ENCODE results near the gene GRM4. TPM values are rescaled to one million over a fixed set of nuclear protein-coding genes. Genes with fewer than 3 reads are reported as not detected.

Gene GRM4
- total and polyA plus RNA-seq, 9 of the 15 experiments (the other 6 are each of a cell fraction or from before 2014, with no cell fraction given), result 0.18 TPM; not detected in 8

DNA sequence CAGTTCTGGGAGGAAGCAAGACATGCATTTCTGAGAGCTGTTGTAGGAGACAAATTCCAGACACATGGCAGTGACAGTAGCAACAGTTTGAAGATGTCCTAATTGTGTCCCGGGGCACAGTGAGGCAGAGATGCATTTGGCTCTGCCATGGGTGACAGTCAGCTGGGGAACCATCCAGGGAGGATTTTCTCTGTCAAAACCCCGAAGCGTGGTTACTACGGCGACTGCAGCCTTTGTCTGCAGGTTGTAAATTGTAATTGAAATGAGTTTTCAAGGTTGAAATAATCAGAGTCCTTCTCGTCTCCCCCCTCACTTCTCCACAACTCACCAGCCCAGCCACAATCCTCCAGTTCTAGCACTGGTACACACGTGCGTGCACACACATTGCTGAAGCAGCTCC is 100.1 kb downstream of the GRM4 start (continued):
- TF ChIP-seq, protein P1, sequence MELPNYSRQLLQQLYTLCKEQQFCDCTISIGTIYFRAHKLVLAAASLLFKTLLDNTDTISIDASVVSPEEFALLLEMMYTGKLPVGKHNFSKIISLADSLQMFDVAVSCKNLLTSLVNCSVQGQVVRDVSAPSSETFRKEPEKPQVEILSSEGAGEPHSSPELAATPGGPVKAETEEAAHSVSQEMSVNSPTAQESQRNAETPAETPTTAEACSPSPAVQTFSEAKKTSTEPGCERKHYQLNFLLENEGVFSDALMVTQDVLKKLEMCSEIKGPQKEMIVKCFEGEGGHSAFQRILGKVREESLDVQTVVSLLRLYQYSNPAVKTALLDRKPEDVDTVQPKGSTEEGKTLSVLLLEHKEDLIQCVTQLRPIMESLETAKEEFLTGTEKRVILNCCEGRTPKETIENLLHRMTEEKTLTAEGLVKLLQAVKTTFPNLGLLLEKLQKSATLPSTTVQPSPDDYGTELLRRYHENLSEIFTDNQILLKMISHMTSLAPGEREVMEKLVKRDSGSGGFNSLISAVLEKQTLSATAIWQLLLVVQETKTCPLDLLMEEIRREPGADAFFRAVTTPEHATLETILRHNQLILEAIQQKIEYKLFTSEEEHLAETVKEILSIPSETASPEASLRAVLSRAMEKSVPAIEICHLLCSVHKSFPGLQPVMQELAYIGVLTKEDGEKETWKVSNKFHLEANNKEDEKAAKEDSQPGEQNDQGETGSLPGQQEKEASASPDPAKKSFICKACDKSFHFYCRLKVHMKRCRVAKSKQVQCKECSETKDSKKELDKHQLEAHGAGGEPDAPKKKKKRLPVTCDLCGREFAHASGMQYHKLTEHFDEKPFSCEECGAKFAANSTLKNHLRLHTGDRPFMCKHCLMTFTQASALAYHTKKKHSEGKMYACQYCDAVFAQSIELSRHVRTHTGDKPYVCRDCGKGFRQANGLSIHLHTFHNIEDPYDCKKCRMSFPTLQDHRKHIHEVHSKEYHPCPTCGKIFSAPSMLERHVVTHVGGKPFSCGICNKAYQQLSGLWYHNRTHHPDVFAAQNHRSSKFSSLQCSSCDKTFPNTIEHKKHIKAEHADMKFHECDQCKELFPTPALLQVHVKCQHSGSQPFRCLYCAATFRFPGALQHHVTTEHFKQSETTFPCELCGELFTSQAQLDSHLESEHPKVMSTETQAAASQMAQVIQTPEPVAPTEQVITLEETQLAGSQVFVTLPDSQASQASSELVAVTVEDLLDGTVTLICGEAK (IDR thresholded peaks at IDR 0.05), result no peak
- TF ChIP-seq, protein P1 (CRISPR knock-in tag; IDR thresholded peaks at IDR 0.05), result no peak
- TF ChIP-seq DNMT1 (IDR thresholded peaks at IDR 0.05), result no peak
- TF ChIP-seq, protein P2, sequence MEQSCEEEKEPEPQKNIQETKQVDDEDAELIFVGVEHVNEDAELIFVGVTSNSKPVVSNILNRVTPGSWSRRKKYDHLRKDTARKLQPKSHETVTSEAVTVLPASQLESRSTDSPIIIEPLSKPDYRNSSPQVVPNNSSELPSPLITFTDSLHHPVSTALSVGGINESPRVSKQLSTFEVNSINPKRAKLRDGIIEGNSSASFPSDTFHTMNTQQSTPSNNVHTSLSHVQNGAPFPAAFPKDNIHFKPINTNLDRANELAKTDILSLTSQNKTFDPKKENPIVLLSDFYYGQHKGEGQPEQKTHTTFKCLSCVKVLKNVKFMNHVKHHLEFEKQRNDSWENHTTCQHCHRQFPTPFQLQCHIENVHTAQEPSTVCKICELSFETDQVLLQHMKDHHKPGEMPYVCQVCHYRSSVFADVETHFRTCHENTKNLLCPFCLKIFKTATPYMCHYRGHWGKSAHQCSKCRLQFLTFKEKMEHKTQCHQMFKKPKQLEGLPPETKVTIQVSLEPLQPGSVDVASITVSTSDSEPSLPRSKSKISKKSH (CRISPR knock-in tag; IDR thresholded peaks at IDR 0.05), result no peak
- TF ChIP-seq MYBL2 (IDR thresholded peaks at IDR 0.05; ENCODE audit: low read depth), result no peak
- TF ChIP-seq MYBL2 (CRISPR knock-in tag; IDR thresholded peaks at IDR 0.05; ENCODE audit: borderline replicate concordance), result no peak
- TF ChIP-seq ZC3H4 (CRISPR knock-in tag; IDR thresholded peaks at IDR 0.05; ENCODE audit: borderline replicate concordance), result no peak
- TF ChIP-seq, protein P3, sequence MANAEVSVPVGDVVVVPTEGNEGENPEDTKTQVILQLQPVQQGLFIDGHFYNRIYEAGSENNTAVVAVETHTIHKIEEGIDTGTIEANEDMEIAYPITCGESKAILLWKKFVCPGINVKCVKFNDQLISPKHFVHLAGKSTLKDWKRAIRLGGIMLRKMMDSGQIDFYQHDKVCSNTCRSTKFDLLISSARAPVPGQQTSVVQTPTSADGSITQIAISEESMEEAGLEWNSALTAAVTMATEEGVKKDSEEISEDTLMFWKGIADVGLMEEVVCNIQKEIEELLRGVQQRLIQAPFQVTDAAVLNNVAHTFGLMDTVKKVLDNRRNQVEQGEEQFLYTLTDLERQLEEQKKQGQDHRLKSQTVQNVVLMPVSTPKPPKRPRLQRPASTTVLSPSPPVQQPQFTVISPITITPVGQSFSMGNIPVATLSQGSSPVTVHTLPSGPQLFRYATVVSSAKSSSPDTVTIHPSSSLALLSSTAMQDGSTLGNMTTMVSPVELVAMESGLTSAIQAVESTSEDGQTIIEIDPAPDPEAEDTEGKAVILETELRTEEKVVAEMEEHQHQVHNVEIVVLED (CRISPR knock-in tag; IDR thresholded peaks at IDR 0.05), result no peak
- TF ChIP-seq RBM15 (IDR thresholded peaks at IDR 0.05; ENCODE audit: insufficient read depth, low read length), result no peak
- TF ChIP-seq HLTF (IDR thresholded peaks at IDR 0.05), result no peak
- TF ChIP-seq, protein P4, sequence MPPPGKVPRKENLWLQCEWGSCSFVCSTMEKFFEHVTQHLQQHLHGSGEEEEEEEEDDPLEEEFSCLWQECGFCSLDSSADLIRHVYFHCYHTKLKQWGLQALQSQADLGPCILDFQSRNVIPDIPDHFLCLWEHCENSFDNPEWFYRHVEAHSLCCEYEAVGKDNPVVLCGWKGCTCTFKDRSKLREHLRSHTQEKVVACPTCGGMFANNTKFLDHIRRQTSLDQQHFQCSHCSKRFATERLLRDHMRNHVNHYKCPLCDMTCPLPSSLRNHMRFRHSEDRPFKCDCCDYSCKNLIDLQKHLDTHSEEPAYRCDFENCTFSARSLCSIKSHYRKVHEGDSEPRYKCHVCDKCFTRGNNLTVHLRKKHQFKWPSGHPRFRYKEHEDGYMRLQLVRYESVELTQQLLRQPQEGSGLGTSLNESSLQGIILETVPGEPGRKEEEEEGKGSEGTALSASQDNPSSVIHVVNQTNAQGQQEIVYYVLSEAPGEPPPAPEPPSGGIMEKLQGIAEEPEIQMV (tag; conservative IDR thresholded peaks at IDR 0.05; ENCODE audit: low read depth), result no peak
